ENCODE measurements around the gene RNFT2. TPM values are rescaled to one million over a fixed set of nuclear protein-coding genes. Genes with fewer than 3 reads are reported as not detected.

Gene RNFT2
- total RNA-seq, 1 experiment from 2014 or later, result 12.3 TPM

DNA sequence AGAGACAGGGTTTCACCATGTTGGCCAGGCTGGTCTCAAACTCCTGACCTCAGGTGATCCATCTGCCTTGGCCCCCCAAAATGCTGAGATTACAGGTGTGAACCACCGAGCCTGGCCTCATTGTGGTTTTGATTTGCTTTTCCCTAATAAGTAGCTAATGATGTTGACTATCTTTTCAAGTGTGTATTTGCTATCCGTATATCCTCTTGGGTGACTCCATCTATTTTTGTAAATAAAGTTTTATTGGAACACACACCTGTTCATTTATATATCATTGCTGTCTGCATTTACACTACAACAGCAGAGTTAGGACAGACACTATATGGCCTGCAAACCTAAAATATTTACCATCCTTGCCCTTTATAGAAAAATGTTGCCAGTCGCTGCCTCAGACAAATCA is 156.8 kb downstream of the RNFT2 start:
- Histone ChIP-seq H3K4me3 (ENCODE audit: low read depth in 2 of 2, low read length in 2 of 2) (no peak overlapping the region), H3K36me3 (ENCODE audit: control insufficient read depth, insufficient read depth, low read length) (no peaks in the 10 kb centered on the region), H3K27me3 (ENCODE audit: control insufficient read depth, insufficient read depth, low read length) (peaks cover 9% of the 10 kb centered on the region; the same call in 1 of the 2 replicates), H3K27ac (ENCODE audit: low read length) (no peak overlapping the region), H3K4me1 (ENCODE audit: control insufficient read depth, insufficient read depth, low read length) (no peaks in the 10 kb centered on the region; the same call in 1 of the 2 replicates), H3K9me3 (ENCODE audit: control insufficient read depth, insufficient read depth, low read depth, low read length) (no peaks in the 10 kb centered on the region)
- intact Hi-C loops (cut with micrococcal nuclease; ENCODE audit: unreplicated experiment), result no loop called here
- ATAC-seq (no peak), DNase-seq (ENCODE audit: low read depth, low spot score) (no peak)
- no TSS peak for BruUV-seq (replicated peaks)
- no peak for TF ChIP-seq SIN3A (IDR thresholded peaks at IDR 0.05; ENCODE audit: borderline replicate concordance, insufficient read depth, low read depth, low read length)
- no peak for TF ChIP-seq POLR2AphosphoS5 (IDR thresholded peaks at IDR 0.05; ENCODE audit: low read depth, low read length)
- in situ Hi-C loops (cut with HindIII; ENCODE audit: low pct_unique_long_range_greater_than_20kb, low sequenced_read_pairs), result no loop called here
- ChIA-PET CTCF (no interaction called here), POLR2A (no interaction called here)

DNA sequence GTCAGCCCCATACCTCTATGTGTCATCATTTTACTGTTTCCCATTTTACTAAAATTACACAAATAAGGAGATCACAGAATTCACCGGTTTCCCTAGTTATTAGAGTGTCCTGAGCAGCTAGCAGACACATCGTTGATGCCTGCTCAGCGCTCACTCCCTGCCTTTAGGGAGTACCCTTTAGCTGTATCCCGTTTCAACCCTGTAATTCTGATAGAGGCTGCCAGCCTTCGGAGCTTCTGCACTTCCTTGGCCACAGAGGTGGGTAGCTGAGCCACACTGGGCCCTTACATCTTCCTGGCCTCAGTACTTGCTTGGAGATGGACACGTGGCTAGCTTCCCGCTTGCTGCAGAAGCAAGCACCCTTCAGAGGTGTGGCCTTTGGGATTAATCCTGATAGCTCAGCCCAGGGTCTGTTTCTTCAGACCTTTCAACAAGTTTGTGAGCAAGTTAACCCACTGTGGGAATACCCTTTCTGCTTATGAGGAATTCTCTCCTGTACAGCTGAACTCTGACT is 158.4 kb downstream of the RNFT2 start:
- no peak overlapping the region for H3K4me3 ChIP-seq (ENCODE audit: low read depth in 2 of 2, low read length in 2 of 2)
- no peaks in the 10 kb centered on the region; the same call in 1 of the 2 replicates for H3K4me1 ChIP-seq (ENCODE audit: control insufficient read depth, insufficient read depth, low read length)
- ChIA-PET CTCF (interaction anchor here (0.7 kb wide), 1 partner anchor 55 kb away, joined by 8 read pairs; no protein-coding TSS in a partner anchor), POLR2A (no interaction called here)
- no peaks in the 10 kb centered on the region for H3K9me3 ChIP-seq (ENCODE audit: control insufficient read depth, insufficient read depth, low read depth, low read length)
- DNase-seq (ENCODE audit: low read depth, low spot score) (no peak), ATAC-seq (0 out of 2 replicates have a peak, but pooled peaks have one; percentile 42)
- no peaks in the 10 kb centered on the region for H3K36me3 ChIP-seq (ENCODE audit: control insufficient read depth, insufficient read depth, low read length)
- H3K27ac ChIP-seq (ENCODE audit: low read length), result no peak overlapping the region
- peaks cover 12% of the 10 kb centered on the region; the same call in 1 of the 2 replicates for H3K27me3 ChIP-seq (ENCODE audit: control insufficient read depth, insufficient read depth, low read length)
- BruUV-seq (replicated peaks), result no TSS peak
- intact Hi-C loops (cut with micrococcal nuclease; ENCODE audit: unreplicated experiment) (no loop called here), in situ Hi-C loops (cut with HindIII; ENCODE audit: low pct_unique_long_range_greater_than_20kb, low sequenced_read_pairs) (no loop called here)
- TF ChIP-seq SIN3A (IDR thresholded peaks at IDR 0.05; ENCODE audit: borderline replicate concordance, insufficient read depth, low read depth, low read length) (no peak), POLR2AphosphoS5 (IDR thresholded peaks at IDR 0.05; ENCODE audit: low read depth, low read length) (no peak), TCF7L2 (IDR thresholded peaks at IDR 0.05; ENCODE audit: low read depth, low read length) (no peak)
- TF ChIP-seq, protein P1, sequence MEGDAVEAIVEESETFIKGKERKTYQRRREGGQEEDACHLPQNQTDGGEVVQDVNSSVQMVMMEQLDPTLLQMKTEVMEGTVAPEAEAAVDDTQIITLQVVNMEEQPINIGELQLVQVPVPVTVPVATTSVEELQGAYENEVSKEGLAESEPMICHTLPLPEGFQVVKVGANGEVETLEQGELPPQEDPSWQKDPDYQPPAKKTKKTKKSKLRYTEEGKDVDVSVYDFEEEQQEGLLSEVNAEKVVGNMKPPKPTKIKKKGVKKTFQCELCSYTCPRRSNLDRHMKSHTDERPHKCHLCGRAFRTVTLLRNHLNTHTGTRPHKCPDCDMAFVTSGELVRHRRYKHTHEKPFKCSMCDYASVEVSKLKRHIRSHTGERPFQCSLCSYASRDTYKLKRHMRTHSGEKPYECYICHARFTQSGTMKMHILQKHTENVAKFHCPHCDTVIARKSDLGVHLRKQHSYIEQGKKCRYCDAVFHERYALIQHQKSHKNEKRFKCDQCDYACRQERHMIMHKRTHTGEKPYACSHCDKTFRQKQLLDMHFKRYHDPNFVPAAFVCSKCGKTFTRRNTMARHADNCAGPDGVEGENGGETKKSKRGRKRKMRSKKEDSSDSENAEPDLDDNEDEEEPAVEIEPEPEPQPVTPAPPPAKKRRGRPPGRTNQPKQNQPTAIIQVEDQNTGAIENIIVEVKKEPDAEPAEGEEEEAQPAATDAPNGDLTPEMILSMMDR (IDR thresholded peaks at IDR 0.05), result no peak
- TF ChIP-seq, protein P2, sequence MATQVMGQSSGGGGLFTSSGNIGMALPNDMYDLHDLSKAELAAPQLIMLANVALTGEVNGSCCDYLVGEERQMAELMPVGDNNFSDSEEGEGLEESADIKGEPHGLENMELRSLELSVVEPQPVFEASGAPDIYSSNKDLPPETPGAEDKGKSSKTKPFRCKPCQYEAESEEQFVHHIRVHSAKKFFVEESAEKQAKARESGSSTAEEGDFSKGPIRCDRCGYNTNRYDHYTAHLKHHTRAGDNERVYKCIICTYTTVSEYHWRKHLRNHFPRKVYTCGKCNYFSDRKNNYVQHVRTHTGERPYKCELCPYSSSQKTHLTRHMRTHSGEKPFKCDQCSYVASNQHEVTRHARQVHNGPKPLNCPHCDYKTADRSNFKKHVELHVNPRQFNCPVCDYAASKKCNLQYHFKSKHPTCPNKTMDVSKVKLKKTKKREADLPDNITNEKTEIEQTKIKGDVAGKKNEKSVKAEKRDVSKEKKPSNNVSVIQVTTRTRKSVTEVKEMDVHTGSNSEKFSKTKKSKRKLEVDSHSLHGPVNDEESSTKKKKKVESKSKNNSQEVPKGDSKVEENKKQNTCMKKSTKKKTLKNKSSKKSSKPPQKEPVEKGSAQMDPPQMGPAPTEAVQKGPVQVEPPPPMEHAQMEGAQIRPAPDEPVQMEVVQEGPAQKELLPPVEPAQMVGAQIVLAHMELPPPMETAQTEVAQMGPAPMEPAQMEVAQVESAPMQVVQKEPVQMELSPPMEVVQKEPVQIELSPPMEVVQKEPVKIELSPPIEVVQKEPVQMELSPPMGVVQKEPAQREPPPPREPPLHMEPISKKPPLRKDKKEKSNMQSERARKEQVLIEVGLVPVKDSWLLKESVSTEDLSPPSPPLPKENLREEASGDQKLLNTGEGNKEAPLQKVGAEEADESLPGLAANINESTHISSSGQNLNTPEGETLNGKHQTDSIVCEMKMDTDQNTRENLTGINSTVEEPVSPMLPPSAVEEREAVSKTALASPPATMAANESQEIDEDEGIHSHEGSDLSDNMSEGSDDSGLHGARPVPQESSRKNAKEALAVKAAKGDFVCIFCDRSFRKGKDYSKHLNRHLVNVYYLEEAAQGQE (IDR thresholded peaks at IDR 0.05; ENCODE audit: insufficient read depth in 1 of 2, low read depth in 2 of 2, low read length in 1 of 2), result no peak

DNA sequence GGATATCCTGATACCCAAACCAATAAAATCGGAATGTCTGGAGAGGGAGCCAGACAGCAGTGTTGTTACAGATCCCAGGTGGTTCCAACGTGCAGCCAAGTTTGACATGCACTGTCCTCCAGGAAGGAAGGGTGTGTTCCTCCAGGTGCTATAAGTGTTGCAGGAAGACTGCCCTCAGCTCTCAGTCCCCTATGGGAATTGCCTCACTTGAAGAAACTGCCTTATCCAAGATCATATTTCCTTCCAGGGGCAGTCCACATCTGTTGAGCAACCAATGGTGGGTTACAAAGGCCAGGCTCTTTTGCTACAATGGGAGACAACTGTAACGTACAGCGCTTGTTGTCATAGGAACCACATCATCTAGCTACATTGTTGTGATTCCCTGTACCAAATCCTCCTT is 159.4 kb downstream of the RNFT2 start:
- DNase-seq (ENCODE audit: low read depth, low spot score) (no peak), ATAC-seq (no peak)
- Histone ChIP-seq H3K4me3 (ENCODE audit: low read depth in 2 of 2, low read length in 2 of 2) (no peak overlapping the region), H3K4me1 (ENCODE audit: control insufficient read depth, insufficient read depth, low read length) (no peaks in the 10 kb centered on the region; the same call in 1 of the 2 replicates), H3K36me3 (ENCODE audit: control insufficient read depth, insufficient read depth, low read length) (no peaks in the 10 kb centered on the region), H3K27ac (ENCODE audit: low read length) (no peak overlapping the region), H3K27me3 (ENCODE audit: control insufficient read depth, insufficient read depth, low read length) (peaks cover 14% of the 10 kb centered on the region; the same call in 1 of the 2 replicates), H3K9me3 (ENCODE audit: control insufficient read depth, insufficient read depth, low read depth, low read length) (no peaks in the 10 kb centered on the region)
- in situ Hi-C loops (cut with HindIII; ENCODE audit: low pct_unique_long_range_greater_than_20kb, low sequenced_read_pairs), result no loop called here
- BruUV-seq (replicated peaks), result no TSS peak
- no peak for TF ChIP-seq POLR2AphosphoS5 (IDR thresholded peaks at IDR 0.05; ENCODE audit: low read depth, low read length)
- TF ChIP-seq, protein P2 (IDR thresholded peaks at IDR 0.05; ENCODE audit: insufficient read depth in 1 of 2, low read depth in 2 of 2, low read length in 1 of 2), result no peak
- TF ChIP-seq TCF7L2 (IDR thresholded peaks at IDR 0.05; ENCODE audit: low read depth, low read length), result no peak
- TF ChIP-seq, protein P1 (IDR thresholded peaks at IDR 0.05), result no peak
- TF ChIP-seq SIN3A (IDR thresholded peaks at IDR 0.05; ENCODE audit: borderline replicate concordance, insufficient read depth, low read depth, low read length), result no peak
- ChIA-PET POLR2A (no interaction called here), CTCF (no interaction called here)
- intact Hi-C loops (cut with micrococcal nuclease; ENCODE audit: unreplicated experiment), result no loop called here

Data from Panc1 (cell line).